Measurements from ENCODE around the gene KMT2A. TPM values are rescaled to one million over a fixed set of nuclear protein-coding genes. Genes with fewer than 3 reads are reported as not detected.

The KMT2A gene
- total RNA-seq, 2 experiments from 2014 or later, result 135 to 140 TPM

GRCh38 chr11:118529584-118530175, 93.4 kb downstream of the KMT2A start:
- peak overlapping the region; percentile 83 for H3K27ac Mint-ChIP-seq
- H3K9me3 Mint-ChIP-seq, result no peaks in the 10 kb centered on the region
- H3K36me3 Mint-ChIP-seq (ENCODE audit: low read depth), result peaks cover 12% of the 10 kb centered on the region
- peaks cover 47% of the 10 kb centered on the region for H3K4me1 Mint-ChIP-seq (ENCODE audit: low read depth)
- POLR2A ChIA-PET, result interaction anchor here (1.0 to 1.4 kb wide), 3 partner anchors 43 to 93 kb away, joined by 3 to 13 read pairs (median 6); partner anchors contain the start of genes ARCN1 and KMT2A
- Histone ChIP-seq H3K36me3 (ENCODE audit: insufficient read depth, low read length) (peaks cover 2% of the 10 kb centered on the region), H3K4me1 (ENCODE audit: insufficient read depth, low read length) (peaks cover 29% of the 10 kb centered on the region), H3K4me3 (ENCODE audit: low read length) (peak overlapping the region; percentile 73), H3K9me3 (ENCODE audit: control insufficient read depth in 1 of 2, insufficient read depth in 1 of 2, low read length in 2 of 2) (no peaks in the 10 kb centered on the region), H3K27ac (ENCODE audit: low read depth in 1 of 2, low read length in 2 of 2) (no peak overlapping the region), H3K27me3 (ENCODE audit: control insufficient read depth in 1 of 2, insufficient read depth in 2 of 2, low read length in 2 of 2) (no peaks in the 10 kb centered on the region)
- ATAC-seq (ENCODE audit: poor library complexity), result no peak
- no peak for DNase-seq
- TF ChIP-seq CTCF (IDR thresholded peaks at IDR 0.05), result no peak
- intact Hi-C loops (cut with DNase I, micrococcal nuclease), result loop anchor here (2.0 to 5.0 kb wide), 2 partner anchors 38 to 43 kb away; partner anchors contain the start of genes ARCN1 (in 1 of the 2) and IFT46 (in 1 of the 2)
- CTCF ChIA-PET, result no interaction called here
- no peaks in the 10 kb centered on the region for H3K27me3 Mint-ChIP-seq
- H3K4me3 Mint-ChIP-seq, result peak overlapping the region; percentile 92

GRCh38 chr11:118530180-118530682, 93.9 kb downstream of the KMT2A start:
- no peaks in the 10 kb centered on the region for H3K36me3 ChIP-seq (ENCODE audit: insufficient read depth, low read length)
- H3K27ac ChIP-seq (ENCODE audit: low read depth in 1 of 2, low read length in 2 of 2), result peak overlapping the region in 1 of 2 donors; percentile 30
- Mint-ChIP-seq H3K4me1 (ENCODE audit: low read depth) (peaks cover 47% of the 10 kb centered on the region), H3K36me3 (ENCODE audit: low read depth) (peaks cover 12% of the 10 kb centered on the region), H3K27ac (peak overlapping the region; percentile 83), H3K4me3 (peak overlapping the region; percentile 92), H3K9me3 (no peaks in the 10 kb centered on the region), H3K27me3 (no peaks in the 10 kb centered on the region)
- no peaks in the 10 kb centered on the region for H3K27me3 ChIP-seq (ENCODE audit: control insufficient read depth in 1 of 2, insufficient read depth in 2 of 2, low read length in 2 of 2)
- intact Hi-C loops (cut with DNase I, micrococcal nuclease), result loop anchor here (2.0 to 5.0 kb wide), 2 partner anchors 37 to 43 kb away; partner anchors contain the start of genes ARCN1 (in 1 of the 2) and IFT46 (in 1 of the 2)
- TF ChIP-seq CTCF (IDR thresholded peaks at IDR 0.05), result no peak
- peaks cover 29% of the 10 kb centered on the region for H3K4me1 ChIP-seq (ENCODE audit: insufficient read depth, low read length)
- POLR2A ChIA-PET, result interaction anchor here (0.6 to 1.4 kb wide), 4 partner anchors 42 to 131 kb away, joined by 3 to 13 read pairs (median 5); partner anchors contain the start of genes ARCN1 and KMT2A
- ATAC-seq (ENCODE audit: poor library complexity) (no peak), DNase-seq (no peak)
- CTCF ChIA-PET, result no interaction called here
- H3K4me3 ChIP-seq (ENCODE audit: low read length), result peak overlapping the region; percentile 73
- H3K9me3 ChIP-seq (ENCODE audit: control insufficient read depth in 1 of 2, insufficient read depth in 1 of 2, low read length in 2 of 2), result no peaks in the 10 kb centered on the region

GRCh38 chr11:118530683-118531596, 94.6 kb downstream of the KMT2A start, which contains the start of gene TMEM25:
Gene TMEM25, plus strand, starts transcription at chr11:118531192. Its CDS starts 610 bp downstream, at chr11:118531802.
- peak; percentile 84 for ATAC-seq (ENCODE audit: poor library complexity)
- H3K9me3 Mint-ChIP-seq, result no peaks in the 10 kb centered on the region
- H3K4me1 Mint-ChIP-seq (ENCODE audit: low read depth), result peaks cover 47% of the 10 kb centered on the region
- peak within 1 kb of the TSS; percentile 96 for H3K4me3 Mint-ChIP-seq
- H3K27ac Mint-ChIP-seq, result peak within 1 kb of the TSS; percentile 97
- H3K36me3 Mint-ChIP-seq (ENCODE audit: low read depth), result peaks cover 12% of the 10 kb centered on the region
- ChIA-PET CTCF (no interaction called here), POLR2A (interaction anchor here (0.6 to 1.4 kb wide), 3 partner anchors 41 to 132 kb away, joined by 4 to 13 read pairs (median 6); partner anchors contain the start of genes ARCN1 and KMT2A)
- peak within 1 kb of the TSS in 1 of 2 donors; percentile 30 for H3K27ac ChIP-seq (ENCODE audit: low read depth in 1 of 2, low read length in 2 of 2)
- peaks cover 29% of the 10 kb centered on the region for H3K4me1 ChIP-seq (ENCODE audit: insufficient read depth, low read length)
- peak within 1 kb of the TSS; percentile 73 for H3K4me3 ChIP-seq (ENCODE audit: low read length)
- no peaks in the 10 kb centered on the region for H3K27me3 ChIP-seq (ENCODE audit: control insufficient read depth in 1 of 2, insufficient read depth in 2 of 2, low read length in 2 of 2)
- no peak for TF ChIP-seq CTCF (IDR thresholded peaks at IDR 0.05)
- no peaks in the 10 kb centered on the region for H3K9me3 ChIP-seq (ENCODE audit: control insufficient read depth in 1 of 2, insufficient read depth in 1 of 2, low read length in 2 of 2)
- peak; percentile 54 to 82 (median 70) for DNase-seq
- no peaks in the 10 kb centered on the region for H3K27me3 Mint-ChIP-seq
- no peaks in the 10 kb centered on the region for H3K36me3 ChIP-seq (ENCODE audit: insufficient read depth, low read length)
- intact Hi-C loops (cut with DNase I, micrococcal nuclease), result loop anchor here (2.0 to 5.0 kb wide), 2 partner anchors 36 to 42 kb away; partner anchors contain the start of genes ARCN1 (in 1 of the 2) and IFT46 (in 1 of the 2)

Measured in CD4-positive, alpha-beta T cell (primary cell).